Duodenal mucosa (tissue), 2 donors: ENCODE results near the gene PRXL2A.

ENCODE experiments used
- H3K27ac ChIP-seq: one replicate; pipeline ENCODE4 v1.7.0; 2013; ENCODE audit warnings: low read depth, low read length
- H3K27me3 ChIP-seq, 2 donors: one replicate each; pipeline ENCODE4 v1.7.0; 2013; ENCODE audit warnings: low read length in 2 of 2, control low read depth in 1 of 2; ENCODE audit not compliant: insufficient read depth in 2 of 2, control insufficient read depth in 1 of 2
- H3K36me3 ChIP-seq, 2 donors: one replicate each; pipeline ENCODE4 v1.7.0; 2013; ENCODE audit warnings: low read length in 2 of 2, control low read depth in 1 of 2; ENCODE audit not compliant: insufficient read depth in 2 of 2, control insufficient read depth in 1 of 2
- H3K4me1 ChIP-seq, 2 donors: one replicate each; pipeline ENCODE4 v1.7.0; 2013; ENCODE audit warnings: low read length in 2 of 2, control low read depth in 1 of 2; ENCODE audit not compliant: insufficient read depth in 2 of 2, control insufficient read depth in 1 of 2
- H3K4me3 ChIP-seq, 2 donors: one replicate each; pipeline ENCODE4 v1.7.0; 2013; ENCODE audit warnings: low read length in 2 of 2, low read depth in 1 of 2
- H3K9ac ChIP-seq, 2 donors: one replicate each; pipeline ENCODE4 v1.7.0; 2013; ENCODE audit warnings: low read length in 2 of 2, low read depth in 1 of 2
- H3K9me3 ChIP-seq, 2 donors: one replicate each; pipeline ENCODE4 v1.7.0; 2013; ENCODE audit warnings: low read length in 2 of 2, control low read depth in 1 of 2; ENCODE audit not compliant: control insufficient read depth in 1 of 2

Gene PRXL2A

GRCh38 chr10:80485946-80486764 lies 77.8 kb downstream of the PRXL2A start:
- no peak overlapping the region for H3K9ac ChIP-seq
- no peak overlapping the region for H3K27ac ChIP-seq
- H3K9me3 ChIP-seq = no peaks in the 10 kb centered on the region
- peaks cover 35 to 44% of the 10 kb centered on the region in 2 donors for H3K4me1 ChIP-seq
- H3K27me3 ChIP-seq = no peaks in the 10 kb centered on the region
- peaks cover 19 to 22% of the 10 kb centered on the region in 2 donors for H3K36me3 ChIP-seq
- H3K4me3 ChIP-seq = no peak overlapping the region
